ENCODE data around the gene CERS1. TPM values are rescaled to one million over a fixed set of nuclear protein-coding genes. Genes with fewer than 3 reads are reported as not detected.

CERS1 gene
- total RNA-seq, 2 experiments from 2014 or later: not detected

DNA sequence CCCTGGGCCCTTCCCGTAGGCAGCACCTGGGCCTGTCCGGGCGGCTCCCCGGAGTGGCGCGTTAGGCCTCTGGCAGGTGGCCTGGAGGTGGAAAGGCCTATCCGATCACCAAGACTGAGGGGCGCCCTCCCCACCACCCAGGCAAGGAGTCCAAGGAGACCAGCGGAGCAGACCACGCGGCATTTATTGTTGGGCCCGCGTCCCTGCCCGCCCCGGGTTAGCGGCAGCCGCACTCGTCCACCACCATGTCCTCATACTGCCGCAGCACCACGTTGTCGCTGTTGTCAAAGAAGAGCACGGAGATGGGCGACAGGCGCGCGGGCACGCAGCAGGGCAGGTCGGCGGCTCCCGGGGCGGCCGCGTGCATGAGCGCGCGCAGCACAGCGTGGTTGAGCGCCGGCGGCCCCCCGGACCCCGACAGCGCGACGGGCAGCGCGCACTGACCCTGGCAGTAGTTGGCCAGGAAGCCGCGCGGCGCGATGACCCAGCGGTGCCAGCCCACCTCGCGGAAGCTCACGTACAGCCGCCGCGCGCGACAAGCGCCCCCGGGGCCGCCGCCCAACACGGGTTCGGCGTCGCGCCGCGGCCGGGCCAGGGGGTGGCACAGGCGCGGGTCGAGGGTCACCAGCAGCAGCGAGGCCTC, 27.5 kb downstream of the CERS1 start:
- H3K9me3 Mint-ChIP-seq: no peaks in the 10 kb centered on the region
- POLR2A ChIA-PET: no interaction called here
- H3K4me3 Mint-ChIP-seq: no peak overlapping the region
- no peak overlapping the region for H3K27ac Mint-ChIP-seq
- no peak for ATAC-seq (ENCODE audit: low read depth)
- peaks cover 3% of the 10 kb centered on the region for H3K4me1 Mint-ChIP-seq
- peaks cover 3% of the 10 kb centered on the region for H3K27me3 Mint-ChIP-seq
- no peak for DNase-seq
- H3K36me3 Mint-ChIP-seq: peaks cover 14% of the 10 kb centered on the region

DNA sequence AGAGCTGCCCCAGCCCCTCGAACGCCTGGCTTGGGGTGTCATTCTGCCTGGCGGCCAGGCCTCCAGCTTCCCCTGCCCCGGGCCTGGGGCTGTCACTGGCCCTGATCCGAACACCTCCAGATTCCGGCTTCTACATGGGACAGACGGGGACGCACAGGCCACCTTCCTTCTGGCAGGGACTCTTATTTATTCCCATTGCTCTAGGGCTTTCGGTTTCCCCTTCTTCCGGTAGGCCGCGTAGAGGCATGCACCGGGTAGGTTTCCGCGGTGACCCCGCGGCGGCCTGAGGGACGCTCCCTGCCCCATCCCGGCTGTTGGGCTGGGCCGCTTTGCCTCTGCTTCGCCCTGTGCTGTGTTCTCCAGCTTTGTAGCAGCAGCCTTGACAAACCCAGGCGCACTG, 28.2 kb downstream of the CERS1 start:
- peaks cover 3% of the 10 kb centered on the region for H3K4me1 Mint-ChIP-seq
- no peak for ATAC-seq (ENCODE audit: low read depth)
- H3K27me3 Mint-ChIP-seq: peaks cover 3% of the 10 kb centered on the region
- DNase-seq: no peak
- no peak overlapping the region for H3K4me3 Mint-ChIP-seq
- peaks cover 14% of the 10 kb centered on the region for H3K36me3 Mint-ChIP-seq
- no peaks in the 10 kb centered on the region for H3K9me3 Mint-ChIP-seq
- H3K27ac Mint-ChIP-seq: no peak overlapping the region
- POLR2A ChIA-PET: no interaction called here

DNA sequence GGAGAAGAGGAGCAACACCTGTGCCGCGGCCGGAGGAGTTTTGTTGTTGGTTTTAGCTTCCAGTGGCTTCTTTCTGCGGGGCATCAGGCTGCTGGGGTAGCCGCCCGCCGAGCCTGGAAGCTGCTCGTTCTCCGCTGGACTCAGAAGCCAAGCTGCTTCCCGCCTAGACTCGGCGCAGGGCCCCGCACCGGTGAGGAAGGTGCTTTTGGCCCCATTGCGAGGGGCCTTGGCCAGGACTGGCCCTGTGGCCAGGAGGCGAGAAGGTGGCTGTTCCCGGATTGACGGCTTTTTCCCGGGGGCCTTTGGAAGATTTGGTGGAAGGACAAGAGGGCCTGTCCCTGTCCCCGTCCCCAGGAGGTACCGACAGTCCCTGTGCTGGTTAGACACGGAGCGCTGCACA, 28.8 kb downstream of the CERS1 start:
- POLR2A ChIA-PET: no interaction called here
- H3K27me3 Mint-ChIP-seq: peaks cover 3% of the 10 kb centered on the region
- ATAC-seq (ENCODE audit: low read depth) (no peak), DNase-seq (no peak)
- no peak overlapping the region for H3K4me3 Mint-ChIP-seq
- H3K4me1 Mint-ChIP-seq: peaks cover 3% of the 10 kb centered on the region
- H3K9me3 Mint-ChIP-seq: no peaks in the 10 kb centered on the region
- H3K36me3 Mint-ChIP-seq: peaks cover 19% of the 10 kb centered on the region
- no peak overlapping the region for H3K27ac Mint-ChIP-seq

DNA sequence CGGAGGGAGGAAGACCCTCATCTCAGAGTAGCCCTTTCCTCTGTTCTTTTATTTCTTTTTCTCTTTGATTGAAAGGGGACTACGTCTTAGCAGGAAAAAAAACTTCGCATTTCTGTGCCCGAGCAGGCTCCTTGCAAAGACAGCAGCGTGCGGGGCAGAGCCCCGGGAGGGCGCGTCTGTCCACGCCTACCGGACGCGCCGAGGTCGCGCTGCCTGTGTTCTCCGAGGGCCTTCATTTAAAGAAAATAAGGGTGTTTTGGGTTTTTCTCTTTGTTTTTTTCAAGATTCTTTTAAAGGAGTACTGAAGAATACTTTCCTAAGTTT, 29.2 kb downstream of the CERS1 start:
- H3K27me3 Mint-ChIP-seq: peaks cover 3% of the 10 kb centered on the region
- H3K4me3 Mint-ChIP-seq: no peak overlapping the region
- peaks cover 19% of the 10 kb centered on the region for H3K36me3 Mint-ChIP-seq
- DNase-seq: no peak
- no peaks in the 10 kb centered on the region for H3K9me3 Mint-ChIP-seq
- POLR2A ChIA-PET: no interaction called here
- peaks cover 3% of the 10 kb centered on the region for H3K4me1 Mint-ChIP-seq
- ATAC-seq (ENCODE audit: low read depth): no peak
- H3K27ac Mint-ChIP-seq: no peak overlapping the region

DNA sequence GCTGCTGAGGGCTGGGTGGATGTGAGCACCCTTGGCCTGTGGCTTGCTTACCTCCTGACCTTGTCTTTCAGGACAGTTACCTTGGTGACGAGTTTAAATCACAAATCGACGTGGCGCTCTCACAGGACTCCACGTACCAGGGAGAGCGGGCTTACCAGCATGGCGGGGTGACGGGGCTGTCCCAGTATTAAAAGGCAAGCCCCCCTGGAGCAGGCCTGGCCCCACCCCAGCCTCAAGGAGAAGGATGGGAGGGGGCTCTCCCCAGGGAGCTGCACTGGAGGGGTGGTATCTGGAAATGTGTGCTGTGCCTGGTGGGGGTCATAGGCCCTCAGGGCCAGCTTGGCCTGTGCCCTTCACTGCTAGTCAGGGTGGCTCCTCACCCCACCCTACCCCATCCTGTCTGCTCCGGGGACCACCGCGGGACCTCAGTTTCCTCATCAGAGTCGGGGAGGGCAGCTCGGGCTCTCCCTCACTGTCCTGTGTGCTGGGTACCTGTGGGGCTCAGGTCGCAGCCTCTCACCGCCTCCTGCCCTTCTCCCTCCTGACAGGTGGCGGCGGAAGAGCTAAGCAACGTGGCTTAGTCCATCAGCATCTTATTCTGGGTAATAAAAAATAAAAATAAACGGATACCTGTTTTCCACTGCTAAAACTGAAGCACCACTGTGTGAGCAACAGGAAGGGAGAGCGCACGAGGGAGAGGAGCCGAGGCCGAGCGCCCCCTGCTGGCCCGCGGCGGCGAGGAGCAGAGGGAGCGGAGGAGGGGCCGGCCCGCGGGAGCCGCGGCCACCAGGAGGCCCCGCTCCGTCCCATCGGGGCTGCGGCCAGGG, 29.8 kb downstream of the CERS1 start:
- ATAC-seq (ENCODE audit: low read depth) (peak; percentile 69), DNase-seq (peak; percentile 78)
- peaks cover 3% of the 10 kb centered on the region for H3K27me3 Mint-ChIP-seq
- POLR2A ChIA-PET: no interaction called here
- no peaks in the 10 kb centered on the region for H3K9me3 Mint-ChIP-seq
- H3K4me3 Mint-ChIP-seq: no peak overlapping the region
- peaks cover 19% of the 10 kb centered on the region for H3K36me3 Mint-ChIP-seq
- peaks cover 3% of the 10 kb centered on the region for H3K4me1 Mint-ChIP-seq
- H3K27ac Mint-ChIP-seq: no peak overlapping the region

DNA sequence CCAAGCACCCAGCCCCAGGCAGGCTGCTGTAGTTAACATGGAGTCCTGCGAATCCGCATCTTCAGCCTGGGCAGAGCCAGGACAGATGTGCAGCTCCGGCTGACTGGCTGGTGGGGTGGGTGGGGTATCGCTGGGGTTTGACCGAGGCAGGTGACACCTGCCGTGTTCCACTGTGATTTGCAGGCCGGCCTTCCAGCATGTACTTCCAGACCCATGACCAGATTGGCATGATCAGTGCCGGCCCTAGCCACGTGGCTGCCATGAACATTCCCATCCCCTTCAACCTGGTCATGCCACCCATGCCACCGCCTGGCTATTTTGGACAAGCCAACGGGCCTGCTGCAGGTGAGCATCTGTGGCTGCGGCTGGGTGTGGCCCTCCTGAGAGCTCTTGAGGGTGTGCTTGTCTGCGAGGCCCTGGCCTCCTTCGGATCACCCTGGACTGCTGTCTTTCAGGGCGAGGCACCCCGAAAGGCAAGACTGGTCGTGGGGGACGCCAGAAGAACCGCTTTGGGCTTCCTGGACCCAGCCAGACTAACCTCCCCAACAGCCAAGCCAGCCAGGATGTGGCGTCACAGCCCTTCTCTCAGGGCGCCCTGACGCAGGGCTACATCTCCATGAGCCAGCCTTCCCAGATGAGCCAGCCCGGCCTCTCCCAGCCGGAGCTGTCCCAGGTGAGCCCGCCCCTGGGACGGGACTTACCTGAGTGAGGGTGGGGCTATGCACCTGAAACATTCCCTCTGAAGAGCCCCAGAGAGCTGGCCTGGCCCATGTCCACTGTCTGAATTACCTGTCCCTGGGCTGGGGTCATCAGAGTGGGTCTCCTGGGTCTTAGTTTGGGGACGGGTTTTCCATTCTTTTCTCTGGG, 30.6 kb downstream of the CERS1 start:
- peaks cover 22% of the 10 kb centered on the region for H3K36me3 Mint-ChIP-seq
- H3K4me1 Mint-ChIP-seq: no peaks in the 10 kb centered on the region
- ATAC-seq (ENCODE audit: low read depth) (no peak), DNase-seq (no peak)
- POLR2A ChIA-PET: no interaction called here
- no peaks in the 10 kb centered on the region for H3K27me3 Mint-ChIP-seq
- no peak overlapping the region for H3K27ac Mint-ChIP-seq
- no peak overlapping the region for H3K4me3 Mint-ChIP-seq
- no peaks in the 10 kb centered on the region for H3K9me3 Mint-ChIP-seq

DNA sequence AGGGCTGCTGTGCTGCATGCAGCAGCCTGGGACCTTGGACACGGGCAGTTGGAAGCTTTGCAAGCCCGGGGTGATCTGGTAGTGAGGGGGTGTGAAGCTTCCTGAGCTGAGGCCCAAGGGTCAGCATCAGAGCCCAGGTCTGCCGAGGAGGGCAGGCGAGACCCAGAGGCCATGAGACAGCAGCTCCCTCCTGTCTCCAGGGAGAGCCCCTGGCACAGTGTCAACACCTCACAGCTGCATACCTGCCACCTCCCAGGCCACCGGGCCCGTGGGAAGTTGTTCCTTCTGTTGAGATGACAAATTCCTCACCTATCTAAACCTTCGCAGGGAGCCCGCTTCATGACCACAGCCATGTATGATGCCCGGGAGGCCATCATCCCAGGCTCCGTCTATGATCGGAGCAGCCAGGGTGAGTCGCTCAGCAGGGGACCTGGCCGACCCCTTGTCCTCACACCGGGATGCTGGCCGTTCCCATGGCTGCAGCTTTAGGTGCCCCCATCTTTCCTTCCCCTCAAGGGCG, 32.1 kb downstream of the CERS1 start:
- Mint-ChIP-seq H3K4me1 (no peaks in the 10 kb centered on the region), H3K27me3 (no peaks in the 10 kb centered on the region), H3K9me3 (no peaks in the 10 kb centered on the region), H3K36me3 (peaks cover 22% of the 10 kb centered on the region), H3K27ac (no peak overlapping the region), H3K4me3 (no peak overlapping the region)
- ATAC-seq (ENCODE audit: low read depth) (no peak), DNase-seq (no peak)
- POLR2A ChIA-PET: no interaction called here

DNA sequence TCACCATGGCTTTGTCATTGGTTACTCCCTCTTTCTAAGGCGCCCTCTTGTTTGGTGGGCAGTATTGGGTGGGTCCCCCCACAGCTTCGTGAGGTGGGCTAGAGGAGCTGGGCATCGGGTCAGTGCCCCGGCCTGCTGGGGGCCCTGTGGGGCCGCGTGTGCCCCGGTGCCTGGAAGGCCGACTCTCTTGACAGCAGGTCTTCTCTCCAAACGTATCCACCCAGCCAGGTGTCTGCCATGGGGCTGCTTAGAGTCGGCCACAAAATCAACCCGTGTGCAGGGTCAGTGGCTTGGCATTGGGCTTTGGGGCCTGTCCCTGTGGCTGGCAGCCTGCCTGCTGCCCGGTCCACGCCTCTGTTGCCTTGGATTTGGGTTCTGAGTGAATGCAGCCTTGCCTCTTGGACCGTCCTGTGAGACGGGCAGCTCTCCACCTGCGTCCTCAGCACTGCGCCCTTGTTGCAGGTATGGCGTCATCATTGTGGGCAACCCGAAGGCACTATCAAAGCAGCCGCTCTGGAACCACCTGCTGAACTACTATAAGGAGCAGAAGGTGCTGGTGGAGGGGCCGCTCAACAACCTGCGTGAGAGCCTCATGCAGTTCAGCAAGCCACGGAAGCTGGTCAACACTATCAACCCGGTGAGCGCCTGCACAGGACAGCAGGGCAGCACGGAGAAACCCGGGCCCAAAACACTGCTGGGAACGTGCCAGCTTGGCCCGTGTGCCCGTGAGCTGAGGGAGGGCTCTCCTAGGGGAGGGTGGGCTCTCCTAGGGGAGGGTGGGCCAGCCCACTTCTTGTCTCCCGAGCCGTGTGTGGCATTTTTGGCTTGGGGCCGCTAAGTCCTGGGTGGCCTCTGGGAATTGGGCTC, 32.7 kb downstream of the CERS1 start:
- no peaks in the 10 kb centered on the region for H3K27me3 Mint-ChIP-seq
- H3K36me3 Mint-ChIP-seq: peaks cover 22% of the 10 kb centered on the region
- POLR2A ChIA-PET: no interaction called here
- no peak overlapping the region for H3K4me3 Mint-ChIP-seq
- DNase-seq (no peak), ATAC-seq (ENCODE audit: low read depth) (no peak)
- no peak overlapping the region for H3K27ac Mint-ChIP-seq
- no peaks in the 10 kb centered on the region for H3K9me3 Mint-ChIP-seq
- no peaks in the 10 kb centered on the region for H3K4me1 Mint-ChIP-seq

DNA sequence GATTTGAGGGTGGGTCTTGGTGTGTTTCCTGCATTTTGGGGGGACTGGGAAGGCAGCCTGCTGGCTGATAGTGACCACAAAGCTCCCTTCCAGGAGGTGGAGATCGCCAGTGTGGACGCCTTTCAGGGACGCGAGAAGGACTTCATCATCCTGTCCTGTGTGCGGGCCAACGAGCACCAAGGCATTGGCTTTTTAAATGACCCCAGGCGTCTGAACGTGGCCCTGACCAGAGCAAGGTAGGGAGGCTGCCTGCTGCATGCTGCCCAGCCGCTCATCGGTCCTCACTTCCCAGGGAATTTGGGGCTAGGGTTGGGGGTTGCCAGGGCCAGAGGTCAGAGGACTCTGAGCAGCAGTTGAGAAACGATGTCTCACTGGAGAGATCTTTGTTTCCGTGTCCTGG, 34.0 kb downstream of the CERS1 start:
- ATAC-seq (ENCODE audit: low read depth) (no peak), DNase-seq (no peak)
- no peak overlapping the region for H3K27ac Mint-ChIP-seq
- H3K36me3 Mint-ChIP-seq: peaks cover 19% of the 10 kb centered on the region
- POLR2A ChIA-PET: no interaction called here
- no peak overlapping the region for H3K4me3 Mint-ChIP-seq
- no peaks in the 10 kb centered on the region for H3K9me3 Mint-ChIP-seq
- H3K27me3 Mint-ChIP-seq: no peaks in the 10 kb centered on the region
- H3K4me1 Mint-ChIP-seq: no peaks in the 10 kb centered on the region

DNA sequence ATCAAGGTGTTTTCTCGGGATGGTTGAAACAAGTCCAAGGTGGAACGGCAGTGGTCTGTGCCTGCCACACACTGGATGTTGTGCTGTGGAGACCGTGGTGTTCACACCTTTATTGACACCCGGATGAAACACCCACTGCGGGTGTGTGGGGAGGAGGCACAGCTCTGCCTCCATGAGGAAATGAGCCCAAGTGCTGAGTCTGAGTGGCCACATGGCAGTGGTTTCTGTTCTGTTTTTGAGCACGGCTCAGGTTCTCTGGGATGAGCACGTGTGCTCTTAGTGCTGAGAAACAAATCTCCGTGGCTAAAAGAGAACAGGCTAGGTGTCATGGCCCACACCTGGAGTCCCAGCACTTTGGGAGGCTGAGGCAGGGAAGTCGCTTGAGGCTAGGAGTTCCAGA, 34.7 kb downstream of the CERS1 start:
- Mint-ChIP-seq H3K27ac (no peak overlapping the region), H3K27me3 (no peaks in the 10 kb centered on the region), H3K9me3 (no peaks in the 10 kb centered on the region), H3K36me3 (peaks cover 17% of the 10 kb centered on the region), H3K4me1 (no peaks in the 10 kb centered on the region), H3K4me3 (no peak overlapping the region)
- ATAC-seq (ENCODE audit: low read depth) (no peak), DNase-seq (no peak)
- POLR2A ChIA-PET: no interaction called here

DNA sequence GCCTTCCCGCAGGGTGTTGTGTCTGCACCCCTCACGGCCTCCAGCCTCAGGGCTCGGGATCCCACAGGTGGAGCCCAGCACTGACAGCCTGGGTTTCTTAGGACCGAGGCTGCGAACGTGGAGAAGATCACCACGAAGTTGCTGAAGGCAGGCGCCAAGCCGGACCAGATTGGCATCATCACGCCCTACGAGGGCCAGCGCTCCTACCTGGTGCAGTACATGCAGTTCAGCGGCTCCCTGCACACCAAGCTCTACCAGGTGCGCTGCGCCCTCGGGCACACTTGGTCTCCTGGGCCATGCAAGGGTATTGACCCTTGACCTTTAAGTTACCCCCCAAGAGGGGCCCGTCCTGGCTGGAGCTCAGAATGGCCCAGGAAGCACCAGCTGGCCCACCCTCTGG, 35.2 kb downstream of the CERS1 start:
- POLR2A ChIA-PET: interaction anchor here (0.6 kb wide), 1 partner anchor 158 kb away, joined by 3 read pairs; no protein-coding TSS in a partner anchor
- DNase-seq: no peak
- H3K4me3 Mint-ChIP-seq: no peak overlapping the region
- H3K27ac Mint-ChIP-seq: no peak overlapping the region
- H3K36me3 Mint-ChIP-seq: peaks cover 15% of the 10 kb centered on the region
- no peak for ATAC-seq (ENCODE audit: low read depth)
- H3K27me3 Mint-ChIP-seq: no peaks in the 10 kb centered on the region
- no peaks in the 10 kb centered on the region for H3K9me3 Mint-ChIP-seq
- H3K4me1 Mint-ChIP-seq: no peaks in the 10 kb centered on the region

DNA sequence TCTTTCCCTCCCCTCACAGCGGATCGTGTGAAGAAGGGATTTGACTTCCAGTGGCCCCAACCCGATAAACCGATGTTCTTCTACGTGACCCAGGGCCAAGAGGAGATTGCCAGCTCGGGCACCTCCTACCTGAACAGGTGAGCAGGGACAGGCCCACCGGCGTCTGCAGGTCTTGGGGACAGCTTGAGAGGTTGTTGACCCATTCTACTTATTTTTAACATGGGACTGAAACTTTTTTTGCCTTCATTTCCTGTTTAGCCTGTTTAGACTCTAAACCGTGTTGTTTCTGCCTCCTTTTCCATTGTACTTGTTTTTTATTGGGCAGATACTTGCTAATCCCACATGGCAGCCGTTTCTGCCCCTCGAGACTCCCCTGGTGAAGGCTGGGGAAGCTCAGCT, 35.7 kb downstream of the CERS1 start:
- Mint-ChIP-seq H3K27me3 (no peaks in the 10 kb centered on the region), H3K9me3 (no peaks in the 10 kb centered on the region), H3K27ac (no peak overlapping the region), H3K4me1 (no peaks in the 10 kb centered on the region), H3K36me3 (peaks cover 18% of the 10 kb centered on the region), H3K4me3 (no peak overlapping the region)
- ATAC-seq (ENCODE audit: low read depth): no peak
- POLR2A ChIA-PET: interaction anchor here (0.6 kb wide), 1 partner anchor 158 kb away, joined by 3 read pairs; no protein-coding TSS in a partner anchor
- no peak for DNase-seq

All from activated naive CD8-positive, alpha-beta T cell treated with anti-CD3 and anti-CD28 coated beads, Interleukin-2, amount 10 ng/mL, durations not matched to agents 7 days and 5 days (primary cell).